GM23248 (cell line): ENCODE data around the gene EFCAB13. TPM values are rescaled to one million over a fixed set of nuclear protein-coding genes. Genes with fewer than 3 reads are reported as not detected.
"Not testable (repeated sequence)": the region's sequence is repeated elsewhere in the genome, so short reads cannot be mapped to it uniquely, and the experiment has no call there.

Experiments used
- DNase-seq: peaks from one replicate; pipeline ENCODE4 v3.0.0-alpha.2; 2015
- H2AFZ ChIP-seq: fragments of 200-600 bp; sonication (generic); 2 replicates; pipeline ENCODE4 v1.6.1; 2016; ENCODE audit warnings: antibody characterized with exemption
- H3F3A ChIP-seq: fragments of 200-600 bp; sonication (generic); 2 replicates; pipeline ENCODE4 v1.6.1; 2016; ENCODE audit warnings: mild to moderate bottlenecking, antibody characterized with exemption, mixed run types; ENCODE audit not compliant: insufficient read depth
- H3K27ac ChIP-seq: fragments of 200-600 bp; sonication (generic); 2 replicates; pipeline ENCODE4 v1.5.1; 2016; ENCODE audit warnings: mild to moderate bottlenecking
- H3K27me3 ChIP-seq: fragments of 200-600 bp; sonication (generic); replicated peaks from 2 replicates; pipeline ENCODE4 v1.6.1; 2016; ENCODE audit warnings: mild to moderate bottlenecking; ENCODE audit not compliant: insufficient read depth
- H3K36me3 ChIP-seq: fragments of 200-600 bp; sonication (generic); 2 replicates; pipeline ENCODE4 v1.6.1; 2016; ENCODE audit warnings: low read depth, mild to moderate bottlenecking
- H3K4me1 ChIP-seq: fragments of 200-600 bp; sonication (generic); 2 replicates; pipeline ENCODE4 v1.6.1; 2016; ENCODE audit warnings: mild to moderate bottlenecking; ENCODE audit not compliant: insufficient read depth
- H3K4me2 ChIP-seq: fragments of 200-600 bp; sonication (generic); one replicate; pipeline ENCODE4 v1.6.1; 2016; ENCODE audit warnings: mild to moderate bottlenecking; ENCODE audit not compliant: unreplicated experiment
- H3K4me3 ChIP-seq: fragments of 200-600 bp; sonication (generic); 2 replicates; pipeline ENCODE4 v1.5.1; 2016; ENCODE audit warnings: mild to moderate bottlenecking
- H3K79me2 ChIP-seq: fragments of 200-600 bp; sonication (generic); 2 replicates; pipeline ENCODE4 v1.6.1; 2016; ENCODE audit warnings: mild to moderate bottlenecking; ENCODE audit not compliant: insufficient read depth
- H3K9ac ChIP-seq: fragments of 200-600 bp; sonication (generic); 2 replicates; pipeline ENCODE4 v1.6.1; 2016; ENCODE audit warnings: mild to moderate bottlenecking
- H3K9me2 ChIP-seq: fragments of 200-600 bp; sonication (generic); 2 replicates; pipeline ENCODE4 v1.6.1; 2016; ENCODE audit warnings: mixed run types, mild to moderate bottlenecking, moderate library complexity; ENCODE audit not compliant: insufficient read depth
- H3K9me3 ChIP-seq: fragments of 200-600 bp; sonication (generic); one replicate; pipeline ENCODE4 v1.6.1; 2017; ENCODE audit warnings: low read depth
- H4K20me1 ChIP-seq: fragments of 200-600 bp; sonication (generic); 2 replicates; pipeline ENCODE4 v1.6.0; 2016; ENCODE audit not compliant: insufficient read depth
- EZH2 ChIP-seq: fragments of 200-600 bp; sonication (generic); IDR thresholded peaks from 2 replicates; pipeline ENCODE4 v1.6.1; 2018; ENCODE audit warnings: antibody characterized with exemption, mild to moderate bottlenecking; ENCODE audit not compliant: insufficient read depth, poor library complexity, severe bottlenecking
- EZH2phosphoT487 ChIP-seq: fragments of 200-600 bp; sonication (generic); IDR thresholded peaks from 2 replicates; pipeline ENCODE4 v1.6.1; 2018; ENCODE audit warnings: antibody characterized with exemption, moderate library complexity, mild to moderate bottlenecking, low read depth; ENCODE audit not compliant: insufficient read depth
- WGBS, 2 experiments: methylation state at CpG; one replicate each; pipeline ENCODE4 v1.1.6; 2015 to 2017; ENCODE audit warnings: low lambda C conversion rate in 2 of 2, low coverage in 1 of 2; ENCODE audit errors: missing lambda C conversion rate in 2 of 2; 5-methylcytosine and 5-hydroxymethylcytosine counted together
- in situ Hi-C: fragments of 300-500 bp; cut with MboI; formaldehyde crosslinking; loops from 2 replicates; pipeline ENCODE4 v1.15.0; 2020
- polyA plus RNA-seq: library from polyadenylated mRNA; unstranded; fragments of >200 nt; fragmentation: Nextera tagmentation; extraction: Ambion mirVana; gene quantifications from 2 replicates; pipeline ENCODE4 v1.2.1, GENCODE V29; 2016
- total RNA-seq: library from RNA; depleted of rRNA; stranded (reverse); fragments of >200 nt; shearing (Covaris generic); gene quantifications from 2 replicates; pipeline ENCODE4 v1.2.3, GENCODE V29; 2014

Gene EFCAB13
- total and polyA plus RNA-seq, 2 experiments from 2014 or later, result 0.98 to 1.4 TPM

GRCh38 chr17:47368262-47368661 is 44.5 kb downstream of the EFCAB13 start:
- no peak overlapping the region for H3K4me2 ChIP-seq
- WGBS, 2 experiments, result 78 to 85% methylated on average over 3 of the region's 3 CpGs
- no peak overlapping the region for H2AFZ ChIP-seq
- no peak for DNase-seq
- H3K9me3 ChIP-seq, result peaks cover 3% of the 10 kb centered on the region
- H3K79me2 ChIP-seq, result no peaks in the 10 kb centered on the region
- H3K9ac ChIP-seq, result no peak overlapping the region
- in situ Hi-C loops, result no loop called here
- no peaks in the 10 kb centered on the region for H3K4me1 ChIP-seq
- H3K36me3 ChIP-seq, result peaks cover 10% of the 10 kb centered on the region; the same call in 1 of the 2 replicates
- no peak overlapping the region for H3K27ac ChIP-seq
- TF ChIP-seq EZH2phosphoT487, result no peak
- TF ChIP-seq EZH2, result no peak
- no peak overlapping the region for H3K4me3 ChIP-seq
- H3K9me2 ChIP-seq, result no peaks in the 10 kb centered on the region
- H3K27me3 ChIP-seq, result no peaks in the 10 kb centered on the region
- no peaks in the 10 kb centered on the region for H3F3A ChIP-seq
- H4K20me1 ChIP-seq, result no peaks in the 10 kb centered on the region

GRCh38 chr17:47370899-47371298 is 47.1 kb downstream of the EFCAB13 start:
- H3K9ac ChIP-seq, H3K9me2 ChIP-seq, H2AFZ ChIP-seq, in situ Hi-C loops, H3K79me2 ChIP-seq, H3K9me3 ChIP-seq, H4K20me1 ChIP-seq, H3K4me3 ChIP-seq, H3F3A ChIP-seq, H3K4me1 ChIP-seq, H3K4me2 ChIP-seq, DNase-seq, H3K27ac ChIP-seq, H3K27me3 ChIP-seq: not testable (repeated sequence)
- 96% methylated on average over 3 of the region's 3 CpGs for WGBS, 2 experiments
- H3K36me3 ChIP-seq, result peaks cover 12% of the 10 kb centered on the region; the same call in 1 of the 2 replicates

- Histone ChIP-seq H3K79me2 (no peaks in the 10 kb centered on the region), H3K4me3 (no peak overlapping the region), H3K27ac (no peak overlapping the region), H4K20me1 (no peaks in the 10 kb centered on the region), H3K9me3 (peaks cover 3% of the 10 kb centered on the region), H3F3A (no peaks in the 10 kb centered on the region), H3K9me2 (no peaks in the 10 kb centered on the region; the same call in 1 of the 2 replicates), H3K9ac (no peak overlapping the region), H3K27me3 (no peaks in the 10 kb centered on the region), H2AFZ (no peak overlapping the region), H3K36me3 (peaks cover 12% of the 10 kb centered on the region; the same call in 1 of the 2 replicates), H3K4me2 (no peak overlapping the region), H3K4me1 (no peaks in the 10 kb centered on the region)
- DNase-seq, result no peak
- TF ChIP-seq EZH2 (no peak), EZH2phosphoT487 (no peak)
- in situ Hi-C loops, result no loop called here
- WGBS, 2 experiments, result 97 to 100% methylated on average over 1 of the region's 1 CpG
These were observed 49.2 kb downstream of the EFCAB13 start for GRCh38 chr17:47373002-47373401.

- no peaks in the 10 kb centered on the region; the same call in 1 of the 2 replicates for H3K9me2 ChIP-seq
- 95 to 97% methylated on average over 1 of the region's 1 CpG for WGBS, 2 experiments
- H3K4me1 ChIP-seq, result no peaks in the 10 kb centered on the region
- no peaks in the 10 kb centered on the region for H3F3A ChIP-seq
- no peak overlapping the region for H2AFZ ChIP-seq
- H3K4me3 ChIP-seq, result no peak overlapping the region
- H3K27me3 ChIP-seq, result no peaks in the 10 kb centered on the region
- no peaks in the 10 kb centered on the region for H3K79me2 ChIP-seq
- H3K9me3 ChIP-seq, result peaks cover 3% of the 10 kb centered on the region
- in situ Hi-C loops, result no loop called here
- no peak overlapping the region for H3K4me2 ChIP-seq
- DNase-seq, result no peak
- no peaks in the 10 kb centered on the region for H4K20me1 ChIP-seq
- no peak overlapping the region for H3K27ac ChIP-seq
- TF ChIP-seq EZH2 (no peak), EZH2phosphoT487 (no peak)
- H3K9ac ChIP-seq, result no peak overlapping the region
- peaks cover 12% of the 10 kb centered on the region; the same call in 1 of the 2 replicates for H3K36me3 ChIP-seq
These were observed 52.5 kb downstream of the EFCAB13 start for GRCh38 chr17:47376247-47376646.

- Histone ChIP-seq H2AFZ (no peak overlapping the region), H4K20me1 (no peaks in the 10 kb centered on the region), H3K27ac (no peak overlapping the region), H3K4me2 (no peak overlapping the region), H3K4me1 (no peaks in the 10 kb centered on the region), H3K27me3 (no peaks in the 10 kb centered on the region), H3K9me3 (no peaks in the 10 kb centered on the region), H3K9me2 (no peaks in the 10 kb centered on the region), H3K9ac (no peak overlapping the region), H3F3A (no peaks in the 10 kb centered on the region), H3K79me2 (no peaks in the 10 kb centered on the region), H3K36me3 (no peaks in the 10 kb centered on the region), H3K4me3 (no peak overlapping the region)
- no peak for DNase-seq
- TF ChIP-seq EZH2phosphoT487 (no peak), EZH2 (no peak)
- in situ Hi-C loops, result no loop called here
These were observed 65.1 kb downstream of the EFCAB13 start for GRCh38 chr17:47388825-47389224.

- H3K9me3 ChIP-seq, H3K9ac ChIP-seq, H3F3A ChIP-seq, in situ Hi-C loops, H3K9me2 ChIP-seq, H3K36me3 ChIP-seq, H4K20me1 ChIP-seq, H3K27ac ChIP-seq, H2AFZ ChIP-seq, H3K4me2 ChIP-seq, H3K79me2 ChIP-seq, H3K4me1 ChIP-seq, DNase-seq, H3K4me3 ChIP-seq, H3K27me3 ChIP-seq: not testable (repeated sequence)
- 98% methylated on average over 45 of the region's 49 CpGs; no CpG with 5 or more reads in 1 of the 2 experiments for WGBS, 2 experiments
These were observed 73.9 kb downstream of the EFCAB13 start for GRCh38 chr17:47397532-47398128.
